Measurements from ENCODE around the gene CCDC149. TPM values are rescaled to one million over a fixed set of nuclear protein-coding genes. Genes with fewer than 3 reads are reported as not detected.
A peak's percentile ranks its signal among the peaks of the same experiment; 100 is the strongest.

Gene CCDC149
- total and polyA plus RNA-seq, 8 donors: 14.3 to 25.3 (median 20.3) TPM

DNA sequence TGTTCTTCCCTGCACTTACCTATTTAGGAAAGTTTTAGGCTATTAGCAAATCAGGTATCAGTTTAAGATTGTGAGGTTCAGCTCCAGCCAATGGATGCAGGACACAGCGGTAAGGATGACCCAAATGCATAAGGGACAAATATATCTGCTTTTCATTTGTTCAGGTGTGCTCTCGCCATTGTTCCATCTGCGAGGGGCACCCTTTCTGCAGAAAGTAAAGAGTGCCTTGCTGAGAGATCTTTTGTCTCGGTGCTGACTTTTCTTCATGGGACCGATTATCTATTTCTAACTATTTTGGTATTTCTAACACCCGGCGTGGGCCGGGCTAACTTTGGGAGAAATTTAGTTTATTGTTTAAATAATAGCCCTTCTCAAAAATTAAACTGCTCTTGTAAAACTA is 49.0 kb downstream of the CCDC149 start:
- Histone ChIP-seq H3K27me3 (no peaks in the 10 kb centered on the region), H3K36me3 (peaks cover 0 to 2% (median 0%) of the 10 kb centered on the region in 3 donors), H3K4me3 (no peak overlapping the region), H3K27ac (no peak overlapping the region), H3K4me1 (no peaks in the 10 kb centered on the region), H3K9me3 (peaks cover 0 to 4% (median 0%) of the 10 kb centered on the region in 4 donors)
- ATAC-seq (no peak), DNase-seq (no peak), FAIRE-seq (no peak)
- intact Hi-C loops (cut with DNase I): no loop called here
- 98 to 100% methylated on average over 8 of the region's 8 CpGs for WGBS, 2 donors
- TF ChIP-seq, protein P1, sequence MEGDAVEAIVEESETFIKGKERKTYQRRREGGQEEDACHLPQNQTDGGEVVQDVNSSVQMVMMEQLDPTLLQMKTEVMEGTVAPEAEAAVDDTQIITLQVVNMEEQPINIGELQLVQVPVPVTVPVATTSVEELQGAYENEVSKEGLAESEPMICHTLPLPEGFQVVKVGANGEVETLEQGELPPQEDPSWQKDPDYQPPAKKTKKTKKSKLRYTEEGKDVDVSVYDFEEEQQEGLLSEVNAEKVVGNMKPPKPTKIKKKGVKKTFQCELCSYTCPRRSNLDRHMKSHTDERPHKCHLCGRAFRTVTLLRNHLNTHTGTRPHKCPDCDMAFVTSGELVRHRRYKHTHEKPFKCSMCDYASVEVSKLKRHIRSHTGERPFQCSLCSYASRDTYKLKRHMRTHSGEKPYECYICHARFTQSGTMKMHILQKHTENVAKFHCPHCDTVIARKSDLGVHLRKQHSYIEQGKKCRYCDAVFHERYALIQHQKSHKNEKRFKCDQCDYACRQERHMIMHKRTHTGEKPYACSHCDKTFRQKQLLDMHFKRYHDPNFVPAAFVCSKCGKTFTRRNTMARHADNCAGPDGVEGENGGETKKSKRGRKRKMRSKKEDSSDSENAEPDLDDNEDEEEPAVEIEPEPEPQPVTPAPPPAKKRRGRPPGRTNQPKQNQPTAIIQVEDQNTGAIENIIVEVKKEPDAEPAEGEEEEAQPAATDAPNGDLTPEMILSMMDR (IDR thresholded peaks at IDR 0.05): no peak

DNA sequence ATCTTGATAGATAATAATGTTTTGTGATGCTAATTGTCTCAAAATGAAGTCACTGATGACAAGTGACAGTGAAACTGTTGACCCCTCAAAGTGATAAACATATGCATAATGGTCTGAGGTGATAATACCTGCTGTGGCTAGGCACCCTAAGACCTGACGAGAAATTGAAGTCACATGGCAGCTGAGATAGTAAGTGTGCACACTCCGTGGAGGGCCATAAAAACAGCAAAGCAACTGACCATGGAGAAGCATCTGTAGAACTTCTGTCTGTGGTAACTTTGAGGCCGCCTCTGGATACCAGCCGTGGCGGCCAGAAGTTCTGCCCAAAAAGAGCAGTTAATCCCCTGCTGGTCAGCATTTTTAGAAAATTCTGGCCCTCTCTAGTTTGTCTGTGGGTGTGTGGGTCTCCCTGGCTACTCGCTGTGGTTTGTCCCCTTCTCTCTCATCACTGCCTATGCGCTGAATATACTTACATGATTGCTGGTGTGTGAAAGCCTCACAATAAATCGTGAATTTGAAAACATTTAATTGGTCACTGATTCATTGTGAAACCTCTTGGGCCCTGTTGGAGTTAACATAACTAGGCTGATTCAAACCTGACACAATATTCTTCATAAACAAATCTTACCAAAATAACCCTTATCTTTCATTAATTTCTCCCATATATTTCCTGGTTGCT is 50.6 kb downstream of the CCDC149 start:
- intact Hi-C loops (cut with DNase I): no loop called here
- Histone ChIP-seq H3K27ac (no peak overlapping the region), H3K4me1 (no peaks in the 10 kb centered on the region), H3K9me3 (peaks cover 0 to 4% (median 0%) of the 10 kb centered on the region in 4 donors), H3K27me3 (no peaks in the 10 kb centered on the region), H3K4me3 (no peak overlapping the region), H3K36me3 (no peaks in the 10 kb centered on the region)
- no peak for DNase-seq
- no peak for ATAC-seq
- WGBS, 2 donors: 95 to 96% methylated on average over 8 of the region's 8 CpGs
- TF ChIP-seq, protein P1 (IDR thresholded peaks at IDR 0.05): no peak
- FAIRE-seq: no peak

DNA sequence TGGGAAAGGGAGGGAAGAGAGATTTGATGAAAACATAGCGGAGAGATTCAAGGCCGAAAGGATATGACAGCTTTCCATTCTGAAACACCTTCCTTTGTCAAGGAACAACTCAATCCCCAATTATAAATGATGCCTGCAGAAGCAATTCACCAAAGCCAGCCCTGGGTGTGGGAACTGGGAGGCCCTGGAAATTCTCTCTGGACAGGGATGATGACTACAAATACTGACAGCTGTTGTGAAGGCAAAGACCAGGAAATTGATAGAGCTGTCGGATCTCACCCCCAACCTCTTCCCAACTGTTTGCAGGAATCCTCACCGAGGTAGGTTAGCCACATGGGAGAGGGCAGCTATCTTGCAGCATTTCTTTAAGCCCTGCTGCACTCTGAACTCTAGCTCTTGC is 54.3 kb downstream of the CCDC149 start:
- 84 to 86% methylated on average over 4 of the region's 4 CpGs for whole genome bisulfite sequencing, 2 donors
- Histone ChIP-seq H3K4me3 (no peak overlapping the region), H3K27ac (no peak overlapping the region), H3K4me1 (no peaks in the 10 kb centered on the region), H3K27me3 (no peaks in the 10 kb centered on the region), H3K36me3 (no peaks in the 10 kb centered on the region), H3K9me3 (no peaks in the 10 kb centered on the region)
- no peak for ATAC-seq
- no peak for FAIRE-seq
- TF ChIP-seq, protein P1 (IDR thresholded peaks at IDR 0.05): no peak
- intact Hi-C loops (cut with DNase I): no loop called here
- DNase-seq: no peak

DNA sequence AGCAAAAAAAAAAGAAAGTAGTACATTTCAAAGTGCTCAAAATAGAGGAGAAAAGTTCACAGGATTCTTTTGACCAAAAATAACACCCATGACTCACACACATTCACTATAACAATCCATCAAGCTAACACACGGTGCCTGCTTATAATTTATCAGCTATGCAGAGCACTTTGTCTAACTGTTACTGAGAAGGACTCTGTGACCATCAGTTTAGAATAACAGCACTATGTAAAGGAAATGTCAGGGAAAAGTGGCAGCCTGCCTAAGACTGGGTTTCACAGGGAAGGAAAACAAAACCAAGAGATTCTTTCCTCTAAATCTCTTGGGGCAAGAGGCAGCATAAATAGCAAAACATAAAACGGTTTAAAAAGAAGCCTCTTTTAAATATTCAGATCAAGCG is 54.8 kb downstream of the CCDC149 start:
- no peaks in the 10 kb centered on the region for H3K36me3 ChIP-seq
- H3K4me3 ChIP-seq: no peak overlapping the region
- no peak for FAIRE-seq
- H3K27me3 ChIP-seq: no peaks in the 10 kb centered on the region
- DNase-seq: no peak
- ATAC-seq: peak in 3 of 4 donors; percentile 38 to 41 (median 40)
- no peaks in the 10 kb centered on the region for H3K4me1 ChIP-seq
- intact Hi-C loops (cut with DNase I): no loop called here
- no peak overlapping the region for H3K27ac ChIP-seq
- TF ChIP-seq, protein P1 (IDR thresholded peaks at IDR 0.05): no peak
- WGBS, 2 donors: 59 to 62% methylated on average over 3 of the region's 3 CpGs
- H3K9me3 ChIP-seq: no peaks in the 10 kb centered on the region

DNA sequence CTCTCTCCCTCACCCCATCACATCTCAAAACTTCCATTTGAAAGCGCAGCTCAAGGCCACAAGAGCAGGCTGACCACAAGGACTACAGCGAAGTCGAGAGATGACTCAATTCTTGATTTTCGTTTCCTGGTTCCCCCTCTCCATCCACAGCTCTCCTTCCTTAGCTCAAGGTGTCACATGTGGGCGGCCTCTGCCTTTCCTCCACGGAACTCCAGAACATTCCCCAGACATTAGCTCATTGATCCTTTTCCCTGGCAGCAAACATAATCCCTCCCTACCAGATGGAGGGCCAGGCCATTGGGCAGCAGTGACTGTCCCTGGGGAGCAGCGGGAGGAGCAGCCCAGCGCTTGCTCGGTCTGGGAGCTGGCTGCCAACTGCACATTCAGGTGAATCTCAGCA is 56.3 kb downstream of the CCDC149 start:
- H3K36me3 ChIP-seq: no peaks in the 10 kb centered on the region
- no peak overlapping the region for H3K27ac ChIP-seq
- FAIRE-seq: no peak
- no peaks in the 10 kb centered on the region for H3K9me3 ChIP-seq
- no peak overlapping the region for H3K4me3 ChIP-seq
- DNase-seq: no peak
- H3K27me3 ChIP-seq: no peaks in the 10 kb centered on the region
- 87 to 91% methylated on average over 9 of the region's 9 CpGs for WGBS, 2 donors
- no peaks in the 10 kb centered on the region for H3K4me1 ChIP-seq
- TF ChIP-seq, protein P1 (IDR thresholded peaks at IDR 0.05): no peak
- intact Hi-C loops (cut with DNase I): no loop called here
- no peak for ATAC-seq

Measured in pancreas (tissue), 10 donors.